GM21723 (cell line): ENCODE results near the gene UBP1.
A peak's percentile ranks its signal among the peaks of the same experiment; 100 is the strongest.

Source experiments
- ATAC-seq: cut with Tn5 transposase; IDR thresholded peaks from one replicate; pipeline ENCODE4 v1.9.1; 2021; ENCODE audit warnings: mild to moderate bottlenecking, moderate library complexity; ENCODE audit not compliant: unreplicated experiment

Gene UBP1

GRCh38 chr3:33392144-33392543 is 48.1 kb downstream of the UBP1 start:
- ATAC-seq: no peak

- no peak for ATAC-seq
These were observed 48.8 kb downstream of the UBP1 start for GRCh38 chr3:33391255-33391995.

- ATAC-seq: no peak
These were observed 50.3 kb downstream of the UBP1 start for GRCh38 chr3:33389908-33390307.

DNA sequence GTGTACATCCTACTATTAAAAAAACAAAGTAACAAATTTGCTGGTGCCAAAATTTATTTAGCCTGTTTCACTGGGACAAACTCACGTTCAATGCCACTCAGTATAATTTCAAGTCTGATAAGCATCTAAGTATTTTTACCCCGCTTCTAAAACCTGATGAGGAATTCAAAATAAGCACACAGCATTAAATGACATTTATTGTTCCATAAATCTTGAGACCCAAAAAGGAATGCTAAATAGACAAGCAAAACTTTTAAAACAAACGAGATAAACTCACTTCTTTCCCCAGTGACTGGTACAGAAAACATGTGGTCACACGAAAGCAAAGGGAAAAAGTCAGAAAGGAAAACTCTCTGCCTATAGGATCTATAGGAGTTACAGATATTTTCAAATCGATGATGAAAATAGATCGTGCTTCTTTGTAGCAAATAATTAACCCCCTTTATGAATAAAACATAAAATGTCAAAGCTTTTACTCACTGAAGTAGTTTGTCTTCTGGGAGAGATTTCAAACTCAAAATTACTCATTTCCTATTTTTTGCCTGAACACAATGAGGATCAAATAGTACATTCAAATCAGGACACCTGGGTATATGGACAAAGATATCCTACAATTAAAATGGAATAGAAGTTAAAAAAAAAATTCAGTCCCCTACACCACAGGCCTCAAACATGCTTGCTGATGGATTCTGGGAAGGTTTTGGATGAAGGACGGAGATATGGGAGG is 51.7 kb downstream of the UBP1 start:
- ATAC-seq: no peak

DNA sequence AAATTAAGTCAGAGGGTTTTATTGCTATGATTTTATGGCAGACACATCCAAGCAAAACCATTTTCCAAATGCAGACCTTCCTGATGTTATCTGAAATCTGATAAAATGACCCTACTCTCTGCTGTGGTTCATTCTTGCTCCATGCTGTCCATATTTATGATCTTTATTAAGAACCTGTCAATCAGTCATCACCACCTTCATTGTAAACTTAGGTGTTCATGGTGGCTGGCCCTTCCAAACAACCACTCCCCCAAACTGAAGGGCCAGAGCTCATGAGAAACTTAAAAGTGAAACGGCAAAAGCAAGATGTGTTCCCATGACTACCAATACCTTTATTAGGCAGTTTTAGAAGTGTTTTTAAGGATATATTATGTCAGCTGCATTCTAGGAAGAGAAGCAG is 53.6 kb downstream of the UBP1 start:
- no peak for ATAC-seq

- no peak for ATAC-seq
These were observed 54.8 kb downstream of the UBP1 start for GRCh38 chr3:33385423-33385822.

DNA sequence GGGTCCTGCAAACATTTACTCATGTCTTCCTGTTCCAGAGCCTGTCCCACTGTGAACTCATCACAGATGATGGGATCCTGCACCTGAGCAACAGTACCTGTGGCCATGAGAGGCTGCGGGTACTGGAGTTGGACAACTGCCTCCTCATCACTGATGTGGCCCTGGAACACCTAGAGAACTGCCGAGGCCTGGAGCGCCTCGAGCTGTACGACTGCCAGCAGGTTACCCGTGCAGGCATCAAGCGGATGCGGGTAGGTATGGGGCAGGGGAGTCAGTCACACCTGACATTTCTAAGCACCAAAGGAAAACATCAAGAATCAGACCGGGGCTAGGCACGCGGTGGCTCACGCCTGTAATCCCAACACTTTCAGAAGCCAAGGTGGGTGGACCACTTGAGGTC is 56.3 kb downstream of the UBP1 start:
- ATAC-seq: no peak

DNA sequence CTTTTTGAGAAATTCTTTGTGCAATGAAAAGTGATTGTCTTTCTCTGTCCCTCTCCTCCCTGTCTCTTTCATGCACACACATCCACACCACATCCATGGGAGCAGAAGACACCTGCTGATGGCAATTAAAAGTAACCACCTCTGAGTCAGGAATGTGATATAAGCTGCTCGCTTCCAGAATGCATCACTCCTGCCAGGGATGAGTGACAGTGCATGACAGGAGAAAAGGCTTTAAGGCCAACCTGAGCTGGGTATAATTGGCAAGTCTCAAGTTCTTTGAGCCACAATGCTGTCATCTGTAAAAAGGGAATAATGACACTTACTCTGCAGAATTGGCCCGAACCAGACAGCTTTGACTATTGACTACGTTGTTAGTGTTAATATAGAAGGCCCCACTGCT is 59.6 kb downstream of the UBP1 start:
- no peak for ATAC-seq

- ATAC-seq: no peak
These were observed 62.3 kb downstream of the UBP1 start for GRCh38 chr3:33377931-33378330.

DNA sequence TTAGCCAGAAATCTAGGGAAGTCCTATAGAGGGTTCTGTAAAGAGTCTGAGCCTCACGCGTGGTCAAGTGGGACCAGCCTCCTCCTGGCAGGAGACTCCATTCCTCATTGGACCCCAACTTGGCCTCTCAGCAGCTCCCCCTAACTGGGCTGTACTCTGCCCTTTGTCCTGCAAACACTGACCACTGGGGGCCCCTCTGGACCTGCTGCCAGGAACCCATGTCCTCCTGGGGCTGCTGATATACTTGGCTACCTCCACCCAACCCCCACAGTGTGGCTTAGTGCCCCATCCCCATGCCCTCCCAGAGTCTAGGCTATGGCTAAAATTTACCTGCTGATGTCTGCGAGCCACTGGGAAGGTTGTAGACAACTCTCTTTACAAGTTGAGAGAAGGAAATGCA is 62.7 kb downstream of the UBP1 start:
- no peak for ATAC-seq

DNA sequence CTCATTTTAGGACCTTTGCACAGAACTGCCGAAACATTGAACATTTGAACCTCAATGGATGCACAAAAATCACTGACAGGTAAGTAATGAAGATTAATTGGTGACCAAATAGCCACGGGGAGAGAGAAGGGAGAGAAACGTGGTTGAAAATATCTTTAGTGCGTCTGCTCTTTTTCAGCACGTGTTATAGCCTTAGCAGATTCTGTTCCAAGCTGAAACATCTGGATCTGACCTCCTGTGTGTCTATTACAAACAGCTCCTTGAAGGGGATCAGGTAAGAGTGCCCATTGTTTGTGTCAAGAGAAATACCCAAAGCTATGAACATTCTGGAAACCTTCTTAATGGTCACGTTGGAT is 67.1 kb downstream of the UBP1 start:
- ATAC-seq: no peak

DNA sequence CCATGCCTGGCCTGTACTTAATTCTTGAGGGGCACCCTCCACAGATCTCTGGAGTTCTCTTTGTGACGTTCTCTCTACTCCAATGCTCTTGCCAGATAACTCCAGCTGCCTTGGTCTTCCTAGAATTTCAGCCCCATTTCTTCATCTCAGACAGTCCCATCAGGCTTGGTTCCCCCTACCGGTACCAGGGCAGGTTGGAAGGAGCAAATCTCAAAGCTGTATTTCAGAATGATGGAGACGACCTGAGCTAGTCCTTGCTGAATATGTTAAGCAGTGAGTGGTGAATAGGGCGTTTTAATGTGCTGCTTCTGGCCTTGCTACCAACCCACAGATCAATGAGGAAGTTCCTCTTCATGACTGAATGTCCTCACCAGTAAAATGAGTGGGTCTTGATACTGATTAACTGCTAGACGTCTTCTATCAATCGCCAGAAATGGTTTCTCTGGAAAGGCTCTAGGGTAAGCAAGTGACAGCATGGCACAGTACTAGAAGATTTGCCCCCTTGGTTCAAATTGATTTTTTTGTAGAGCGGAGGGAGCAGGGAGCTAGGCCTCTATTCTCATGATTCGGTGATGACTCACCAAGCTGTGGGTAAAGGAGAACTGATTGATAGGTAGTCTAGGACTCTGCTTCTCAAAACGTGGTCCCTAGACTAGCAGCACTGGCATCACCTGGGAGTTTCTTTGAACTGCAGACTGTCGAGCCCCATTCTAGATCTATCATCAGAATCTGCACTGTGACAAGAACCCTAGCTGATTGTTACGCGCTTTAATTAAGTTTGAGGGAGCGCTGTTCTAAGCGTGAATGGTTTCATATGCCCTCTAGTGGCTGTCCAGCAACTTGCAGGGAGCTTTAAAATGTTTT is 67.8 kb downstream of the UBP1 start:
- ATAC-seq: peak; percentile 60

GRCh38 chr3:33364531-33365128 is 75.6 kb downstream of the UBP1 start:
- ATAC-seq: no peak

GRCh38 chr3:33364060-33364459 is 76.1 kb downstream of the UBP1 start:
- no peak for ATAC-seq

DNA sequence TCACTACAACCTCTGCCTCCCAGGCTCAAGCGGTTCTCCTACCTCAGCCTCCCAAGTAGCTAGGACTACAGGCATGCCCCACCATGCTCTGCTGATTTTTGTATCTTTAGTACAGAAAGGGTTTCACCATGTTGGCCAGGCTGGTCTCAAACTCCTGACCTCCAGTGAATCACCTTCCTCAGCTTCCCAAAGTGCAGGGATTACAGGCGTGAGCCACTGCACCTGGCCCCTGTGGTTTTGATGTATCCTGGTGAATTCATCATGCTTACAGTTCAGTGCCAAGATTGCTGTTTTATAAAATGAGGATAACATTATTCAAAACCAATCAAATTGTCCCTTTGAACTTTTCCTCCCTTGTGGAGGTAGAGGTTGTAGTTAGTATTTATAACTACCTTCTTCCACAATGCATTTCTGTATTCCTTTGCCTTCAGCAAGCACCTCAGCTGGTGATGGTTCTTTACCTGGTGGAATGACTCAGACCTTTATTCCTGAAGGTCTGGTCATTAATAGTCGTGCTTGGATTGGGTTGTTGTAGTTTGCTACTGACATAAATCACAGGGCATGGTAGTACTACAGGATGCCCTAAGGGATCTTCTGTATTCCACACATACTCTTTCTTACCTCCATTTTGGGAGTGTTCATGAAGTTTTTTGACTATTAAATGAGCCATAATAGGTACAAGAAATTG is 76.9 kb downstream of the UBP1 start:
- no peak for ATAC-seq

DNA sequence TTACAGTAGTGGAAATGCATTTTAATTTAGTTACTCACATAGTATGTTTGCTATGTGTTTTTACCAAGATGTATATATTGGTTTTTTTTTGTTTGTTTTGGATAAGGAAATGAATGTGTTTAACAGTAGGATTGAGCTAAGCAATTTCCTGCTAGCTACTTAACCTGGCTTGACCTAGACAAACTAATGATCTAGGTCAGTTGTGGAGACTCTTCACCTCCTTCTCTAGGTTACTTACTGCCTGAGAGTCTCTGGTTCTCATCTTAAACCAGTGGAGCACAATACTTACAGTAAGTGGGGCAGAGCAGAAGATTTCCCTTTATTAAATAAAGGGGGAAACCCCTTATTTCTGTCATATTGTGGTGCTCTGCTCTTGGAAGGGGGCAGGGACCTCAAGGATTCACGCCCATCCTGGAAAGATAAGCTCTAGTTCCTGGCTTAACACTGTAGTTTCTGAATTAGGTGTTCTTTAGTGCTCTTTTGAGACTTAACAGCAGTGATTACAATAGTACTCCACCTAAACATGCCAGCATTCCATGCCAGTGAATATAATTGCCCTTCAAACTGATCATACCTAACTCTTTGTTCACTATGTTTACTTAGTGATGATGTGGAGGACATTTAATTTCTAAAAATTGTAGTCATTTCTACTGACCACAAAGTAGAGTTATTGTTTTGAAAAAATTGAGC is 79.9 kb downstream of the UBP1 start:
- ATAC-seq: no peak

DNA sequence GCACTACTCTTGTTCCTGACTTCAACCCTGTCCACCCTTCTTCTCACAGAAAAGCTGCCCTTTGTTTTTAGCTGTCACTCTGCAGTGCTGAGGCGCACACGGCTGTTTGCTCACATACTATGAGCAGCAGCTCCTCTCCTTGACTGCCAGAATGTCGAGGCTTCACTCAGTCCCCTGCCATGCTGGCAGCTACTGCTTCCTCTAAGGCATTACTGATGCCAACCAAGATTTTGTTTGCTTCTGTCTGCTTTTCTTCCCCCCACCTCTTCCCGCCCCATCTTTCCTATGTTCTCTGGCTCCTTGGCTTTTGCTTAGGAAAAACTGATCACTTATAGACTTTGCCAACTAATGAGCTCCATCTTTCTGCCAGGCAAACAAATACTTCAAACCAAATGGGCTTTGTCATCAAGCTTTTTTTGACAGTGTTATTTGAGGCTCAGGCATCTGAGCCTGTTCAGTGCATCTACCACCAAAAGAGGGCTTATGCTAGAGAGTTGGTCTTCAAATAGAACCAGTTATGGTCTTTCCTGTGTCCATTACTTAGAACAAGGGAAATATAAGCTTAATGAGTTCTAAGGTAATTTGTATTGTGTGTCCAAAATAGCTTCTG is 81.9 kb downstream of the UBP1 start:
- no peak for ATAC-seq

GRCh38 chr3:33355611-33356010 is 84.6 kb downstream of the UBP1 start:
- ATAC-seq: no peak

DNA sequence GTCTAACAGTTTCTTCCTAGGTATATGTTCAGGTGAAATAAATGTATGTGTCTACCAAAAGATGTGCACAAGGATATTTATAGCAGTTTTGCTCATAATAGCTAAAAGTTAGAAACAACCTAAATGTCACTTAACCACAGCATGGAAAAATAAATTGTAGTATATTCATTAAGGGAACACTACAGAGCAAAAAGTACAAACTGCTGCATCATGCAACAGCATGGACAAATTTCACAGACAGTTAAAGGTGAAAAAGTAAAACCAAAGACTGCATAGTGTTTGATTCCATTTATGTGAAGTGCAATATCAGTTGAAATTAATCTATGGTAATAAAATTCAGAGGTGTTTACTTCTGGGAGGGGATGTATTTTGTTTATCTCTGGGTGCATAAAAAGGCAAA is 100.4 kb downstream of the UBP1 start:
- no peak for ATAC-seq
